Smooth muscle cell (in vitro differentiated cells): ENCODE data around the gene PCBP3. TPM values are rescaled to one million over a fixed set of nuclear protein-coding genes. Genes with fewer than 3 reads are reported as not detected.
"Not testable (repeated sequence)": the region's sequence is repeated elsewhere in the genome, so short reads cannot be mapped to it uniquely, and the experiment has no call there.

Experiments
- DNase-seq: peaks from one replicate; lab custom pipeline; 2025; ENCODE audit not compliant: unreplicated experiment; lab: John Stamatoyannopoulos, UW
- H2AFZ ChIP-seq: fragments of 200-600 bp; sonication (generic); 2 replicates; pipeline ENCODE4 v1.6.0; 2016; ENCODE audit warnings: antibody characterized with exemption, low read depth, mild to moderate bottlenecking
- H3F3A ChIP-seq: fragments of 200-600 bp; sonication (generic); 2 replicates; pipeline ENCODE4 v1.6.0; 2017; ENCODE audit warnings: antibody characterized with exemption, low read depth
- H3K27ac ChIP-seq: fragments of 200-600 bp; sonication (generic); 2 replicates; pipeline ENCODE4 v1.5.1; 2016; ENCODE audit warnings: low read depth, mild to moderate bottlenecking
- H3K27me3 ChIP-seq: fragments of 200-600 bp; sonication (generic); 2 replicates; pipeline ENCODE4 v1.6.1; 2016; ENCODE audit warnings: low read depth, mild to moderate bottlenecking
- H3K36me3 ChIP-seq: fragments of 200-600 bp; sonication (generic); 2 replicates; pipeline ENCODE4 v1.5.1; 2016; ENCODE audit warnings: low read depth
- H3K4me1 ChIP-seq: fragments of 200-600 bp; sonication (generic); 2 replicates; pipeline ENCODE4 v1.5.1; 2016; ENCODE audit warnings: low read depth
- H3K4me2 ChIP-seq: fragments of 200-600 bp; sonication (generic); 2 replicates; pipeline ENCODE4 v1.6.0; 2016; ENCODE audit warnings: mild to moderate bottlenecking
- H3K4me3 ChIP-seq: fragments of 200-600 bp; sonication (generic); 2 replicates; pipeline ENCODE4 v1.5.1; 2016; ENCODE audit warnings: mild to moderate bottlenecking
- H3K79me2 ChIP-seq: fragments of 200-600 bp; sonication (generic); 2 replicates; pipeline ENCODE4 v1.6.0; 2016; ENCODE audit warnings: low read depth, mild to moderate bottlenecking
- H3K9ac ChIP-seq: fragments of 200-600 bp; sonication (generic); 2 replicates; pipeline ENCODE4 v1.6.0; 2016; ENCODE audit warnings: low read depth
- H3K9me3 ChIP-seq: fragments of 200-600 bp; sonication (generic); replicated peaks from 2 replicates; pipeline ENCODE4 v1.5.1; 2016; ENCODE audit warnings: low read depth
- H4K20me1 ChIP-seq: fragments of 200-600 bp; sonication (generic); 2 replicates; pipeline ENCODE4 v1.6.0; 2016; ENCODE audit warnings: low read depth
- CTCF ChIP-seq: fragments of 200-600 bp; sonication (generic); IDR thresholded peaks from 2 replicates; pipeline ENCODE4 v1.5.1; 2017; ENCODE audit warnings: borderline replicate concordance, mild to moderate bottlenecking, antibody characterized with exemption; ENCODE audit not compliant: insufficient read depth, poor library complexity, severe bottlenecking
- WGBS: methylation state at CpG from one replicate; pipeline ENCODE4 v1.1.7; 2016; ENCODE audit warnings: low lambda C conversion rate; 5-methylcytosine and 5-hydroxymethylcytosine counted together
- polyA plus RNA-seq: library from polyadenylated mRNA; unstranded; fragments of >200 nt; fragmentation: Nextera tagmentation; extraction: Ambion mirVana; gene quantifications from 2 replicates; pipeline ENCODE4 v1.2.1, GENCODE V29; 2016
- total RNA-seq: library from RNA; depleted of rRNA; stranded (reverse); fragments of >200 nt; gene quantifications from 2 replicates; pipeline ENCODE4 v1.2.3, GENCODE V29; 2014

Gene PCBP3
- total and polyA plus RNA-seq, 2 experiments from 2014 or later, result 8.9 to 23.1 TPM

- WGBS, result 100% methylated on average over 1 of the region's 1 CpG
- H3F3A ChIP-seq, result no peaks in the 10 kb centered on the region
- no peak overlapping the region for H3K4me2 ChIP-seq
- H3K4me1 ChIP-seq, result no peaks in the 10 kb centered on the region
- H2AFZ ChIP-seq, result no peak overlapping the region
- no peaks in the 10 kb centered on the region for H3K27me3 ChIP-seq
- no peaks in the 10 kb centered on the region for H3K36me3 ChIP-seq
- H3K79me2 ChIP-seq, result no peaks in the 10 kb centered on the region
- H3K9me3 ChIP-seq, result no peaks in the 10 kb centered on the region
- no peak for DNase-seq
- H4K20me1 ChIP-seq, result no peaks in the 10 kb centered on the region
- no peak overlapping the region for H3K9ac ChIP-seq
- no peak overlapping the region for H3K4me3 ChIP-seq
- H3K27ac ChIP-seq, result no peak overlapping the region
- no peak for TF ChIP-seq CTCF
Observed at GRCh38 chr21:45715441-45715840, 71.9 kb downstream of the PCBP3 start.

- H2AFZ ChIP-seq, result no peak overlapping the region
- H3K4me2 ChIP-seq, result no peak overlapping the region
- no peak overlapping the region for H3K4me3 ChIP-seq
- H3K27ac ChIP-seq, result no peak overlapping the region
- H3F3A ChIP-seq, result no peaks in the 10 kb centered on the region
- H3K9me3 ChIP-seq, result no peaks in the 10 kb centered on the region
- no peaks in the 10 kb centered on the region for H3K27me3 ChIP-seq
- 96% methylated on average over 5 of the region's 5 CpGs for WGBS
- DNase-seq, result no peak
- no peaks in the 10 kb centered on the region for H3K79me2 ChIP-seq
- no peaks in the 10 kb centered on the region for H4K20me1 ChIP-seq
- no peaks in the 10 kb centered on the region for H3K4me1 ChIP-seq
- H3K9ac ChIP-seq, result no peak overlapping the region
- no peak for TF ChIP-seq CTCF
- no peaks in the 10 kb centered on the region for H3K36me3 ChIP-seq
Observed at GRCh38 chr21:45718413-45718812, 74.9 kb downstream of the PCBP3 start.

DNA sequence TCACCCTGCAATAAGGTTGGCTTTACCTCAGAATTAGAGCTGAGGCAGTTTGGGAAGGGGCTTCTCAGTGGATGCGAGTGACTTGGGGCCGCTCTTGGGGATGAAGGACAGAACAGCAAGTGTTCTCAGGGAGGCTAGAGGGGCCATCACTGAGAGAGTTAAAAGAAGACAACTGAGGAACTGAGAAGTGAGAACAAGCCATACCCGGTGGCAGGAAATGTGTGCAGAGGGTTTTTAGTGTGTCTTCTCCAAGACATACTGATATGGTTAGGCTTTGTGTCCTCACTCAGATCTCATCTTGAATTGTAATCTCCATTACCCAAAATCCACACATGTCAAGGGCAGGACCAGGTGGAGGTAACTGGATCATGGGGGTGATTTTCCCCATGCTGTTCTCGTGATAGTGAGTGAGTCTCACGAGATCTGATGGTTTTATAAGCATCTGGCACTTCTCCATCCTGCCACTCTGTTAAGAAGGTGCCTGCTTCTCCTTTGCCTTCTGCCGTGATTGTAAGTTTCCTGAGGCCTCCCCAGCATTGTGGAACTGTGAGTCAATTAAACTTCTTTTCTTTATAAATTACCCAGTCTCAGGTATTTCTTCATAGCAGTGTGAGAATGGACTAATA is 75.8 kb downstream of the PCBP3 start:
- no peaks in the 10 kb centered on the region for H3K9me3 ChIP-seq
- H3K79me2 ChIP-seq, result no peaks in the 10 kb centered on the region
- 93% methylated on average over 6 of the region's 6 CpGs for WGBS
- H2AFZ ChIP-seq, result no peak overlapping the region
- no peak overlapping the region for H3K4me2 ChIP-seq
- no peaks in the 10 kb centered on the region for H4K20me1 ChIP-seq
- no peaks in the 10 kb centered on the region for H3K27me3 ChIP-seq
- no peak overlapping the region for H3K9ac ChIP-seq
- no peak for TF ChIP-seq CTCF
- H3F3A ChIP-seq, result no peaks in the 10 kb centered on the region
- no peaks in the 10 kb centered on the region for H3K36me3 ChIP-seq
- H3K4me1 ChIP-seq, result no peaks in the 10 kb centered on the region
- H3K27ac ChIP-seq, result no peak overlapping the region
- H3K4me3 ChIP-seq, result no peak overlapping the region
- no peak for DNase-seq

DNA sequence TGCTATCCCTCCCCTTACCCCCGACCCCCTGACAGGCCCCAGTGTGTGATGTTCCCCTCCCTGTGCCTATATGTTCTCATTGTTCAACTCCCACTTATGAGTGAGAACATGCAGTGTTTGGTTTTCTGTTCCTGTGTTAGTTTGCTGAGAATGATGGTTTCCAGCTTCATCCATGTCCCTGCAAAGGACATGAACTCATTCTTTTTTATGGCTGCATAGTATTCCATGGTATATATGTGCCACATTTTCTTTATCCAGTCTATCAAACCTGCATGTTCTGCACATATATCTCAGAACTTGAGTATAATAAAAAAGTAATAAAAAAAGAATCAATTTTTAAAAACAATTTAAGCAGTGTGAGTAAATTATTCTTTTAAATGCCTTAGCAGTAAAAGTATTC is 76.7 kb downstream of the PCBP3 start:
- not testable (repeated sequence) for H2AFZ ChIP-seq, H4K20me1 ChIP-seq, H3K9ac ChIP-seq, H3K79me2 ChIP-seq, H3K27me3 ChIP-seq, DNase-seq, H3K9me3 ChIP-seq, H3K36me3 ChIP-seq, H3F3A ChIP-seq, H3K4me3 ChIP-seq, H3K4me2 ChIP-seq, H3K27ac ChIP-seq, H3K4me1 ChIP-seq
- 80% methylated on average over 1 of the region's 1 CpG for WGBS
